Stimulated activated CD8-positive, alpha-beta memory T cell treated with anti-CD3 and anti-CD28 coated beads, Interleukin-7, amount 100 ng/mL, for 4 hours (primary cell): ENCODE results near the gene CLDN24.

Experiments
- DNase-seq, 2 donors: peaks; one replicate each; pipeline ENCODE4 v3.0.0-alpha.2; 2020; ENCODE audit warnings: low read depth in 2 of 2

CLDN24 gene

GRCh38 chr4:183321516-183321915 is 710 bp downstream of the CLDN24 start:
- no peak for DNase-seq

- no peak for DNase-seq
These were observed 1.1 kb downstream of the CLDN24 start for GRCh38 chr4:183321079-183321478.

- DNase-seq = no peak
These were observed 1.8 kb downstream of the CLDN24 start, which contains the start of gene CLDN22 for GRCh38 chr4:183320211-183321059. TSS of gene CLDN22 (minus strand) at chr4:183320276. CDS start at chr4:183320218, 58 bp downstream.

DNA sequence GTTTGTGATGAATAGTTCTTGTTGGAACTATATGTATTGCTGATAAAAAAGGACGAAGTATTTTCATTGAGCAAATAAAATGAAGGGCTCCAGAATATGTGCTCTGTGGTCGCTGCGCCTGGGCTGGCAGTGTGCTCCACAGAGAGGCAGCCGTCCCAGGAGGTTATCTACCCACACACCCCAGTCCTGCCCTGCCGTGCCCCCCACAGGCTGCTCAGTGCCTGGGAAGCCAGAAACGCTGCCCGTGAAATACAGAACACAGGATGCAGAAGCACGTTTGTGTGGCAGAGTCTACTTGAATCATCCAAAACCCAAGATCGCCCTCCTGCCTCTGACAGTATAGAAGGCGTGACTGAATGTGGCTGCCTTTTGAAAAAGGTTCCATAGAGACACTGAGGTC is 3.6 kb downstream of the CLDN24 start:
- no peak for DNase-seq

DNA sequence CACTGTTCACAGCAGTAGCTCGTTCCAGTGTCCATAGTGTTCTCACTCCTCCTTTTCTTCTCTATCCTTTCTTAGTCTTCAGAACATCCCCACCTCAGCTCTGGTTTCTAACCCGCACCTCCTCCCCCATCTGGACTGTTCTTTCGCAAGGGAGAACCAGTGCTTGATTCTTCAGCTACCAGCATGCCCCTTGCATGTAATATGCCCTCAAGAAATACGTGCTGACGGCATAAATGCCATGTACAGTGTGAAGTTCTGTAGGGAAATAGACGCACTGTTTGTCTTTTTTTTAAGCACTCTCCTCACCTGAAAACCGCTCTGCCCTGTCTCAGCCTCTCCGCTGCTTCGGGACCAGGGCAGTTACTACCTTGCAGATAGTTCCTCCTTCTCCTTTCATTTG is 7.4 kb downstream of the CLDN24 start:
- no peak for DNase-seq

DNA sequence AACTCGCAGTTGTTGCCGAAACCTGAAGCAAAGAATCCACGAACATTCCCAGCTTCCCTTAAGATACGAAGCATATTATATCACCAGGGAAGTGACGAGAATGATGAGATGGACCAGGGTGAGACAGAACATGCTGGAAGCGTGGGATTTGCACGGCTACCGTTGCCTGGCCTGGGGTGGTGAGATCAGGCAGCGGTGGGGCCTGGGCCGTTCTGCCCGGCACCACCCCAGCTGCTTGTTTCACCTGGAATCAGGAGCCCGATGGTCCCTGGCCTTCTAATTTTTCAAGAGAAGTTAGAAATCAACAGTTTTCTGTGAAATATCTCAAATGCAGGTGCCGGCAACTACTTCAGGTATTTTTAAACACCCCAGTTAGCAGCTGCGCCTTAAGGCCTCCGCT is 7.9 kb downstream of the CLDN24 start:
- no peak for DNase-seq

- no peak for DNase-seq
These were observed 9.4 kb downstream of the CLDN24 start for GRCh38 chr4:183312841-183313240.

- no peak for DNase-seq
These were observed 15.4 kb downstream of the CLDN24 start for GRCh38 chr4:183306811-183307210.

DNA sequence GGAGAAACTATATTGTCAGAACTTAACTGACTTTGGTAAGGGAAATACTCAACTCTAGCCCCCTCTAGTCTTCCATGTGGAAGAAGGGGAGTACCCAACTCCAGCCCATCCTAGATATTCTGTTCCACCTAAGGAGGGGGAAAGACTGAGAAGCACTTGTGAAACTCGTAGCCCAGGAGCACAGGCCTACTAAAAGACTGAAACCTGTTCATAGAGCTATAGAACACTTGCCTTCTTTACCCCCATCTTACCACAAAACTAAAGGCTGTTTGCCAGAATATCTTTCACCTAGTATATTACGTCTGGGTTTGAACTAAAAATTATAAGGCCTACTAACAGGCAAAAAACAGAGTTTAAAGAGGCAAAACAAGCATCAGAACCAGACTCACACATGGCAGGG is 17.7 kb downstream of the CLDN24 start:
- no peak for DNase-seq

DNA sequence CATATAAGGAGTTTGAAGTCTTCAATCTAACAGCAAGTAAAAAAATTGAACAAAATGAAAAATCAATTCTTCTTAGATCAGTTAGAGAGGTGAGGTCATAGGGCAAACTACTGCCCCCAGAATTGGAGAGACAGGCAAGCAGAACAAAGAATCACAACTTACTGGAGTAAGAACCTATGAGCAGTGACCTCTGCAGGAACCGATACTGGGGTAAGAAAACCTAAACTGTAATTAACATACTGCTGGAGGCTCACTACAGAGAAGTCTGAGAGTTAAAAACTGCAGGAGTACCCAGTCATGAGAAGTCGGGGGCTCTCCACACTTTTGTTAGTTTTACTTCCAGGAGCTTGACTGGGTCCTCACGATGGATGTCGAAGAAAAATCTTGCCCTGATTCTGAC is 18.2 kb downstream of the CLDN24 start:
- no peak for DNase-seq

- DNase-seq = no peak
These were observed 18.9 kb downstream of the CLDN24 start for GRCh38 chr4:183303301-183303700.

DNA sequence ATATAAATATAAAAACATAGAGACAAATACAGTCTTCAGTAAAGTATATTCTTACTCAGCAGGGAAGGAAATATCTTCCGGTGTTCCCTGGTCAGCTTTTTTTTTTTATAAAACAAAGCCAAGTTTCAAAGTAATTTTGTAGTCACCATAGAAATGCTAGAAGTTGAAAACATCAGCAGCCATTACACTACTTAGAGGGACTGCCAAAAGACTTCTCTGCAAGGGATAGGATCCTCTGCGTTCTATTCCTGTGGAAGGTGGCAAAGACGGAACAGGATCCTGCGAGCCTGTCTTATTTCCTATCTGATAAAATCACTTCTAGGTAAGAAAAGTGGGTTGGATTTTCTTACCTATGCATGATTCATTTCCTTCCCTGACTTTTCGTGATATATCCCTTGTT is 21.6 kb downstream of the CLDN24 start:
- DNase-seq = no peak

- no peak for DNase-seq
These were observed 22.2 kb downstream of the CLDN24 start for GRCh38 chr4:183300070-183300469.

GRCh38 chr4:183299464-183299863 is 22.8 kb downstream of the CLDN24 start:
- no peak for DNase-seq

DNA sequence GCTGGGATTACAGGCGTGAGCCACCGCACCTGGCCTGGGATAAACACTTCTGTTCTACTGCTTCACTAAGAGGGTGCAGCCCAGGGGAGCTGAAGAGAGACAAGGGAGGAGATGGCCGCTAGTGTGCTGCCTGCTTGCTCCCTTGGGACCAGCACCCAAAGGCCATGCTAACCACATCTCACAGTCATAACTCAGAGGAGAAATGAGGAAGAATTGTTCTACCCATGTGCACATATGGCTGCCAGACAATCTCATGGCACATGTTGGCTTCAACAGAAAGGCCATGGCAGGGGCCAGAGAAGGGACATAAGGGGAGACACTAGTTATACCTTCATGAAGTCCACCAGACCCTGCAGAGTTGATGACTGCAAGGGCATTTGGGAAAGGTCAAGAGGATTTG is 24.6 kb downstream of the CLDN24 start:
- DNase-seq = no peak

- DNase-seq = no peak
These were observed 26.5 kb downstream of the CLDN24 start for GRCh38 chr4:183295711-183296110.

- DNase-seq = no peak
These were observed 31.2 kb downstream of the CLDN24 start for GRCh38 chr4:183291070-183291469.

DNA sequence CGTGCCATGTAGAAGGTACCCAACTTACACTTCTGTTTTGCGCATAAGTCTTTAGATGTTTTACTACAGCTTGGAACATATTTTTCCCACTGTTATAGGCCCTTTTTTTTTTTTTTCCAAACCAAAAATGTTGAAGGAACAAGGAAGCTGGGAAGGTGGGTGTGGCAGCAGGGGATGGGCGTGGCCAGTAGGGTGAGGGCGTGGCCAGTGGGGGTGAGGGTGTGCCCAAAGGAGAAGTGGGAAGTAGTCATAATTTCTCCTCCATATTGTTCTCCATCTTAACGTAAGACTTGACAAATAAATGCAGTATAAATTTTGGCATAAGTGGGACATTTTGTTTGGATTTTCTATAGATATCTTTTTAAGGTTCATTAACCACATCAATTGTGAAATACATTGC is 32.5 kb downstream of the CLDN24 start:
- DNase-seq = no peak

GRCh38 chr4:183288955-183289354 is 33.3 kb downstream of the CLDN24 start:
- no peak for DNase-seq

DNA sequence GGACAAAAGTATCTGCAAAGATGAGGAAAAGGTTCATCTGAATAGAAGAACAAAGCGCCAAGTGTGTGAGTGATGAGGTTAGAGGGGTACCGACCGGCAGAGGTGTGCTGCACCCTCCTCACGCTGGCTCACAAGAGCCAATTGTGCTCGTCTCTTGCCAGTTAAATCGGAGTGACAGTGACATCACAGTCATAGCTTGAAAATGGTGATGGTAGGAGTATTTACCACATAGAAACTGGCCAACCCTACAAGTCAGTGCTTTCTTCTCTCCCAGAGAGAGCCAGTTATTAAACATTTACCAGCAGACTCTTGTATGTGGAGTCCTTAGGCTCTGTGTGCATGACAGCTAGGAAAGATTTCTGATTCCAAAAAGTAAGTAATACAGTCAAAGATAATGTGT is 34.5 kb downstream of the CLDN24 start:
- DNase-seq = no peak

GRCh38 chr4:183287309-183287659 is 34.9 kb downstream of the CLDN24 start:
- no peak for DNase-seq

DNA sequence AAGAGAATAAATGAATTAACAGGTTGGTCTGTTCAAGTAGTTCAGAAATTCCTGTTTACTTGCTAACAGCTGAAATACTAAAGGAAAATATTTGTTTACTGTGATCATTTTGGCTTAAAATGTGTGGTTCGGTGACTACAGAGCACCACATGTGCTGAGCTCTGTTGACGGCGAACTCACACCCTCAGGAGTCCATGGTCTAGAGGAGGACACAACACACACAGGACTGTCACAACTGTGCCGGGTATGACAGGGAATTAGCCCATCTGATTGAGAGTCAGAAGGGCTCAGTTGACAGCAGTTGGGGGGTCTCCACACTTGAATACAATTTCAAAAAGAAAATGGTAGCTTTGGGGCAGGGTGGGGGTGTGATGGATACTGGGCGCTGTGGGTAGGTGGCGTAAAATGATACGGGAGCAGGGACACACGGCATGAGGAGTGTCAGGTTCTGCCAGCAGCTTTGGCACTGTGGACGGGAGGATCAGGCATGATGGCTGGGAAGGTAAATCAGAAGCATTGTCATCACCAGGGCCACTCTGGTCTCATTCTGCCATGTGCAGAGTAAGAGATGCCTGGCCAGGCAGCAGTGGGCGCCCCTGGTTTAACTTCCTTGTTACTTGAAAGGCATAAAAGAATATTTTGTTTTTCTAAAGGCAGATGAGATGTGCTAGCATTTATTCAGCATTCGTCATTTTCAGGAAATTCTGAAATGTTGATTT is 35.5 kb downstream of the CLDN24 start:
- no peak for DNase-seq

DNA sequence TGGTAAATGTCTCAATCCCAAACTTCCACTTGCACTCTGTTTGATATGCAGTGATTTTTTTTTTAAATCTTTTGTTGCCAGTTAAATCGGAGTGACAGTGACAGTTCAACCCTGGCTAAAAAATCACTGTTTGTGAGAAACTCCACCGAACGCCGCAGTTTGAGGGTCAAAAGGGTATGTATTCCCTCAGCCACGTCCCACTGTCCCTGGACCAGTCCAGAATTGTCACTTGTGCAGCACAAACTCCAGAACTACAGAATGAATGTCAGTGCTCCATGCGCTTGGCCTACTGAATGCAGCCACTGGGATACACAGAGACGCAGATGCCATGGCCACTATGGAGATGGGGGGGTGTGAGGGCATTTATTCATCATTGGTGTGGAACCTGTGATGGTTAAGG is 36.3 kb downstream of the CLDN24 start:
- DNase-seq = no peak
